Kidney glomerular epithelial cell (primary cell): ENCODE data around the gene TECTB.

ENCODE experiments used
- DNase-seq: peaks from one replicate; lab custom pipeline; 2025; lab: John Stamatoyannopoulos, UW

The TECTB gene

GRCh38 chr10:112347709-112348671, 64.8 kb downstream of the TECTB start:
- DNase-seq, result no peak

GRCh38 chr10:112348759-112349158, 65.6 kb downstream of the TECTB start:
- no peak for DNase-seq

DNA sequence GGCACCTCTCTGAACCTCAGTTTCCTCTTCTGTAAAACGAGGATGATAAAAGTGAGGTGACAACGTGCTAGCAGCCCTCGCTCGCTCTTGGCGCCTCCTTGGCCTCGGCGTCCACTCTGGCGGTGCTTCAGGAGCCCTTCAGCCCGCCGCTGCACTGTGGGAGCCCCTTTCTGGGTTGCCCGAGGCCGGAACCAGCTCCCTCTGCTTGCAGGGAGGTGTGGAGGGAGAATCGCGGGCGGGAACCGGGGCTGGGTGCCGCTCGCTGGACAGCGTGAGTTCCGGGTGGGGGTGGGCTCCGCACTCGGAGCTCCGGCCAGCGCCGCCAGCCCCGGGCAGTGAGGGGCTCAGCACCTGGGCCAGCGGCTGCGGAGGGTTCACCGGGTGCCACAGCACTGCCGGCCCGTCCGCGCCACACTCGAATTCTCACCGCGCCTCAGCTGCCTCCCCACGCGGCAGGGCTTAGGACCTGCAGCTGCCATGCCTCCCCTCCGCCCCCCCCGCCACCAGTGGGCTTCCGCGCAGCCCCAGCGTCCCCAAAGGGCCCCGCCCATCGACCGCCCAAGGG, 66.4 kb downstream of the TECTB start:
- no peak for DNase-seq

GRCh38 chr10:112351146-112351545, 67.9 kb downstream of the TECTB start:
- no peak for DNase-seq

DNA sequence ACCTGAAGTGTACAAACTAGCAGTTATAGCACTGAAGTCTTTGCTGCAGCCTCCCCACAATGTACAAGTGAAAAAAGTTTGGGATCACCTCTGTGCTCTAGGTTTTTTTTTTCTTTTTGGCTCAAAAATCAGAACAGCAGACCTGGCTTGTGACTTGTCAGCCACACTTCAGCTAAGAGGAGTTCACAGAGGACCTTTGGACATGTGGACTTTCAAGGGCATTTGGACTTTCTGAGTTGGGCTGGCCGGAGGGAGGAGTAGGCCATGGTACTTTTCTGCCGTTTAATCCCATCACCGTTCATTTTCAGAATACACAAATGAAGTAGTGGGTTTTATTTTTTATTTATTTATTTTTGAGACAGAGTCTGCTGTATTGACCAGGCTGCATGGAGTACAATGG, 68.8 kb downstream of the TECTB start:
- DNase-seq, result no peak

DNA sequence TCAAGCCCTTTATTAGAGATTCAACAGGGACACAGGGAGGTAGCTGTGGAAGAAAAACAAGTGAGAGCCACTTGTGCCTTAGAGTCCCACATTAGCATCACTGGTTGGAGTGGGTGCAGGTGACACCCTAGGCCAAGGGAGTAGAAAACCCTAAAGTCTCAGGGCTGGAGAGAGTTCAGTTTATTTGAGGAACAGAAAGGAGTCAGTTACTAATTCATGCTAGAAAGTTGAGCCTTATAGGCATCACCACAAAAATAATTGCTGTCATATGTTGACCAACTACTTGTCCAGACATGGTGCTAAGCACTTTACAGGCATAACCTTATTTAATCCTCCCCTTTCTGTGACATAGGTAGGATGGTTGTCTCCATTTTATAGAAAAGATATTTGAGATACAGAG, 69.8 kb downstream of the TECTB start:
- DNase-seq, result no peak
